GM23248 (cell line): ENCODE results near the gene ALK.

Experiments used
- EZH2 ChIP-seq: fragments of 200-600 bp; sonication (generic); IDR thresholded peaks from 2 replicates; pipeline ENCODE4 v1.6.1; 2018; ENCODE audit warnings: antibody characterized with exemption, mild to moderate bottlenecking; ENCODE audit not compliant: insufficient read depth, poor library complexity, severe bottlenecking
- EZH2phosphoT487 ChIP-seq: fragments of 200-600 bp; sonication (generic); IDR thresholded peaks from 2 replicates; pipeline ENCODE4 v1.6.1; 2018; ENCODE audit warnings: antibody characterized with exemption, moderate library complexity, mild to moderate bottlenecking, low read depth; ENCODE audit not compliant: insufficient read depth

DNA sequence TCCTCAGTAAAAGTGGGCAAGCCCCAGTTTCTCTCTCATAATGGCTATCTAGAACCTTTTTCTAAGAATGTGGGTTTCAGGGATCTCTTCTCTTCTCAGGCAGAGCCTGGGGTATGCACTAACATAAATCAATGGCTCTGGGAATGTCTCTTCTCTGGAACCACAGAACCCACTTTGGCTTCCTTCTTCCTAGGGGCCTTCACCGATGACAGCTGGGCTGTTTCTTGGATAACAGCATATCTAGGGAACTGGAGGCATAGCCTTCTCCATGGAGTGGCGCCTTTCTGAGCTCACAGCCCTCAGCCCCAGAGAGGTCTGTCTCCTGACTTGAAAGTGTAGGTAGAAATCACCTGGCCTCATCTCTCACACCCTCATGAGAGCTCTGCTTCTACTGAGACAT lies 558.3 kb downstream of the ALK start:
- no peak for TF ChIP-seq EZH2
- TF ChIP-seq EZH2phosphoT487, result no peak
